NCI-H2107 treated with DMSO at 0.1 percent for 48 hours (cell line): ENCODE results near the gene RBM15.

Experiments used
- DNase-seq: peaks from one replicate; lab custom pipeline; 2025; ENCODE audit not compliant: unreplicated experiment; lab: John Stamatoyannopoulos, UW

The RBM15 gene

GRCh38 chr1:110348771-110349170 lies 9.6 kb downstream of the RBM15 start:
- DNase-seq, result no peak

GRCh38 chr1:110350360-110350759 lies 11.2 kb downstream of the RBM15 start:
- DNase-seq, result no peak

- DNase-seq, result no peak
These were observed 16.1 kb downstream of the RBM15 start for GRCh38 chr1:110355321-110355720.

GRCh38 chr1:110356379-110356778 lies 17.2 kb downstream of the RBM15 start:
- no peak for DNase-seq

- no peak for DNase-seq
These were observed 21.3 kb downstream of the RBM15 start for GRCh38 chr1:110360431-110360830.

- DNase-seq, result no peak
These were observed 22.7 kb downstream of the RBM15 start for GRCh38 chr1:110361856-110362255.

GRCh38 chr1:110364221-110364620 lies 25.0 kb downstream of the RBM15 start:
- DNase-seq, result no peak

- DNase-seq, result no peak
These were observed 31.6 kb downstream of the RBM15 start for GRCh38 chr1:110370827-110371226.

GRCh38 chr1:110375490-110375889 lies 36.3 kb downstream of the RBM15 start:
- DNase-seq, result no peak

GRCh38 chr1:110380672-110381283 lies 41.6 kb downstream of the RBM15 start:
- DNase-seq, result no peak

GRCh38 chr1:110383251-110383990 lies 44.2 kb downstream of the RBM15 start:
- DNase-seq, result no peak

GRCh38 chr1:110384581-110385321 lies 45.6 kb downstream of the RBM15 start:
- no peak for DNase-seq

GRCh38 chr1:110385369-110385768 lies 46.2 kb downstream of the RBM15 start:
- no peak for DNase-seq

GRCh38 chr1:110387048-110387754 lies 48.0 kb downstream of the RBM15 start:
- DNase-seq, result no peak

GRCh38 chr1:110390096-110390495 lies 50.9 kb downstream of the RBM15 start:
- no peak for DNase-seq

- DNase-seq, result no peak
These were observed 51.6 kb downstream of the RBM15 start, which contains the start of gene SLC16A4 for GRCh38 chr1:110390692-110391245. Gene SLC16A4 (minus strand): TSS chr1:110391026. CDS start chr1:110389323, 1,703 bp downstream.

- DNase-seq, result no peak
These were observed 54.1 kb downstream of the RBM15 start for GRCh38 chr1:110393286-110393685.

- DNase-seq, result no peak
These were observed 54.7 kb downstream of the RBM15 start for GRCh38 chr1:110393691-110394492.

- DNase-seq, result no peak
These were observed 55.3 kb downstream of the RBM15 start for GRCh38 chr1:110394493-110394820.
